SU-DHL-6 (cell line): Measurements from ENCODE around the gene DGLUCY.

Experiments
- CTCF ChIP-seq: fragments of 200-600 bp; sonication (generic); IDR thresholded peaks from one replicate; pipeline ENCODE4 v1.5.1; 2017; ENCODE audit warnings: antibody characterized with exemption, mild to moderate bottlenecking, low read length, moderate library complexity; ENCODE audit not compliant: insufficient read depth, poor library complexity, severe bottlenecking
- EZH2phosphoT487 ChIP-seq: fragments of 200-600 bp; sonication (generic), shearing (Covaris generic); conservative IDR thresholded peaks from 2 replicates; pipeline ENCODE4 v1.6.1; 2018; ENCODE audit warnings: mild to moderate bottlenecking, antibody characterized with exemption, low read length, moderate library complexity, mixed read lengths

- no peak for TF ChIP-seq CTCF
- TF ChIP-seq EZH2phosphoT487: no peak
These were observed 124.8 kb downstream of the DGLUCY start for GRCh38 chr14:91238661-91239060.
